SK-N-SH (cell line): Measurements from ENCODE around the gene ZFYVE9.

Source experiments
- CTCF ChIP-seq: fragments of 200-600 bp; sonication (generic); IDR thresholded peaks from 2 replicates; pipeline ENCODE4 v1.6.1; 2017; ENCODE audit warnings: antibody characterized with exemption, mild to moderate bottlenecking, moderate library complexity
- EP300 ChIP-seq, 2 experiments: IDR thresholded peaks; 2 replicates each; pipeline versions ENCODE4 v1.4.0 to v1.6.1; 2012; ENCODE audit warnings: borderline replicate concordance in 1 of 2, low read depth in 1 of 2, low read length in 1 of 2
- GABPA ChIP-seq: IDR thresholded peaks from 2 replicates; pipeline ENCODE4 v1.4.0; 2012; ENCODE audit warnings: low read depth, mild to moderate bottlenecking
- GATA2 ChIP-seq: sonication (generic); formaldehyde crosslinking; IDR thresholded peaks from 2 replicates; pipeline ENCODE4 v1.5.0; 2020; ENCODE audit warnings: mild to moderate bottlenecking, missing genetic modification reagents
- MAX ChIP-seq: IDR thresholded peaks from 2 replicates; pipeline ENCODE4 v1.4.0; 2012; ENCODE audit warnings: low read depth
- RFX5 ChIP-seq: IDR thresholded peaks from 2 replicates; pipeline ENCODE4 v1.6.1; 2012; ENCODE audit warnings: mild to moderate bottlenecking, improper control_type of control experiment, low read length

GRCh38 chr1:52125736-52126359, 16.0 kb upstream of the ZFYVE9 start:
- TF ChIP-seq CTCF = no peak
- no peak for TF ChIP-seq EP300 (IDR thresholded peaks at IDR 0.05; ENCODE audit: borderline replicate concordance in 1 of 2, low read depth in 1 of 2, low read length in 1 of 2)
- no peak for TF ChIP-seq GABPA
- TF ChIP-seq RFX5 = no peak
- no peak for TF ChIP-seq MAX
- no peak for TF ChIP-seq GATA2 (CRISPR knock-in tag)
